Parathyroid adenoma (tissue), 2 donors: ENCODE measurements around the gene PRDX3.
A peak's percentile ranks its signal among the peaks of the same experiment; 100 is the strongest.
"Not testable (repeated sequence)": the region's sequence is repeated elsewhere in the genome, so short reads cannot be mapped to it uniquely, and the experiment has no call there.

Source experiments
- H2AFZ ChIP-seq: fragments of 300-600 bp; sonication (generic); one replicate; pipeline ENCODE4 v1.7.0; 2017; ENCODE audit warnings: antibody characterized with exemption, mild to moderate bottlenecking
- H3K27ac ChIP-seq: fragments of 300-600 bp; sonication (generic); one replicate; pipeline ENCODE4 v1.7.0; 2017
- H3K27me3 ChIP-seq: fragments of 300-600 bp; sonication (generic); one replicate; pipeline ENCODE4 v1.7.0; 2017; ENCODE audit warnings: low read length; ENCODE audit not compliant: control insufficient read depth, insufficient read depth
- H3K36me3 ChIP-seq: fragments of 300-600 bp; sonication (generic); one replicate; pipeline ENCODE4 v1.7.0; 2017; ENCODE audit warnings: low read length; ENCODE audit not compliant: control insufficient read depth, insufficient read depth
- H3K4me1 ChIP-seq: fragments of 300-600 bp; sonication (generic); one replicate; pipeline ENCODE4 v1.7.0; 2017; ENCODE audit warnings: control low read depth
- H3K4me2 ChIP-seq: fragments of 300-600 bp; sonication (generic); one replicate; pipeline ENCODE4 v1.7.0; 2017; ENCODE audit warnings: low read length
- H3K4me3 ChIP-seq: fragments of 300-600 bp; sonication (generic); one replicate; pipeline ENCODE4 v1.7.0; 2017; ENCODE audit warnings: low read depth, low read length
- H3K79me2 ChIP-seq: fragments of 300-600 bp; sonication (generic); one replicate; pipeline ENCODE4 v1.7.0; 2017; ENCODE audit warnings: control low read depth
- H3K9ac ChIP-seq: fragments of 300-600 bp; sonication (generic); one replicate; pipeline ENCODE4 v1.7.0; 2017; ENCODE audit warnings: mild to moderate bottlenecking
- H3K9me3 ChIP-seq: fragments of 300-600 bp; sonication (generic); one replicate; pipeline ENCODE4 v1.7.0; 2017; ENCODE audit warnings: low read length; ENCODE audit not compliant: control insufficient read depth
- CTCF ChIP-seq: fragments of 300-600 bp; sonication (generic); IDR thresholded peaks from one replicate; pipeline ENCODE4 v1.7.0; 2017; ENCODE audit warnings: antibody characterized with exemption, mild to moderate bottlenecking
- donor health status: primary hyperparathyroidism.

Gene PRDX3

GRCh38 chr10:119140603-119141245 lies 37.9 kb downstream of the PRDX3 start:
- Histone ChIP-seq H3K4me1 (no peaks in the 10 kb centered on the region), H3K4me3 (no peak overlapping the region), H3K79me2 (no peaks in the 10 kb centered on the region), H3K27ac (no peak overlapping the region), H3K4me2 (no peak overlapping the region), H3K9me3 (no peaks in the 10 kb centered on the region), H3K27me3 (no peaks in the 10 kb centered on the region), H3K9ac (no peak overlapping the region), H3K36me3 (no peaks in the 10 kb centered on the region), H2AFZ (no peak overlapping the region)
- no peak for TF ChIP-seq CTCF

- Histone ChIP-seq H3K27ac (no peak overlapping the region), H2AFZ (no peak overlapping the region), H3K4me2 (no peak overlapping the region), H3K27me3 (no peaks in the 10 kb centered on the region), H3K4me1 (no peaks in the 10 kb centered on the region), H3K36me3 (no peaks in the 10 kb centered on the region), H3K79me2 (no peaks in the 10 kb centered on the region), H3K4me3 (no peak overlapping the region), H3K9me3 (no peaks in the 10 kb centered on the region), H3K9ac (no peak overlapping the region)
- TF ChIP-seq CTCF: peak; percentile 57
Observed at GRCh38 chr10:119139464-119140067, 39.0 kb downstream of the PRDX3 start.

GRCh38 chr10:119138346-119139306 lies 40.0 kb downstream of the PRDX3 start:
- H3K9ac ChIP-seq: no peak overlapping the region
- no peak overlapping the region for H3K27ac ChIP-seq

GRCh38 chr10:119137878-119138277 lies 40.7 kb downstream of the PRDX3 start:
- H3K9ac ChIP-seq, H3K4me1 ChIP-seq, H3K27me3 ChIP-seq, H3K9me3 ChIP-seq, H2AFZ ChIP-seq, H3K36me3 ChIP-seq, H3K4me3 ChIP-seq, H3K27ac ChIP-seq, H3K79me2 ChIP-seq, H3K4me2 ChIP-seq: not testable (repeated sequence)

More at GRCh38 chr10:119138346-119139306, 40.0 kb downstream of the PRDX3 start:
- Histone ChIP-seq H3K4me2 (no peak overlapping the region), H3K27me3 (no peaks in the 10 kb centered on the region), H3K4me1 (no peaks in the 10 kb centered on the region), H3K79me2 (no peaks in the 10 kb centered on the region), H3K4me3 (no peak overlapping the region), H2AFZ (no peak overlapping the region), H3K9me3 (no peaks in the 10 kb centered on the region), H3K36me3 (no peaks in the 10 kb centered on the region)
- TF ChIP-seq CTCF: no peak

- Histone ChIP-seq H3K9ac (no peak overlapping the region), H3K36me3 (no peaks in the 10 kb centered on the region)
Observed at GRCh38 chr10:119136084-119136483, 42.5 kb downstream of the PRDX3 start.

More at GRCh38 chr10:119136084-119136483, 42.5 kb downstream of the PRDX3 start:
- no peak overlapping the region for H3K4me2 ChIP-seq
- H3K27ac ChIP-seq: no peak overlapping the region
- no peak overlapping the region for H3K4me3 ChIP-seq
- no peaks in the 10 kb centered on the region for H3K27me3 ChIP-seq
- H3K9me3 ChIP-seq: no peaks in the 10 kb centered on the region
- no peaks in the 10 kb centered on the region for H3K4me1 ChIP-seq
- TF ChIP-seq CTCF: no peak
- H3K79me2 ChIP-seq: no peaks in the 10 kb centered on the region
- H2AFZ ChIP-seq: no peak overlapping the region
